ENCODE results near the gene FAN1. TPM values are rescaled to one million over a fixed set of nuclear protein-coding genes. Genes with fewer than 3 reads are reported as not detected.
A peak's percentile ranks its signal among the peaks of the same experiment; 100 is the strongest.

The FAN1 gene
- total RNA-seq = 17.6 and 22.3 TPM in 2 replicates

- FAIRE-seq (no peak), DNase-seq (ENCODE audit: low read depth) (peak; percentile 84)
- Histone ChIP-seq H3K4me3 (ENCODE audit: low read depth, low read length) (peak within 1 kb of the TSS; percentile 52), H3K27me3 (ENCODE audit: control insufficient read depth, insufficient read depth, low read length) (no peaks in the 10 kb centered on the region), H3K36me3 (ENCODE audit: control insufficient read depth, insufficient read depth, low read length) (no peaks in the 10 kb centered on the region)
- TF ChIP-seq CTCF (IDR thresholded peaks at IDR 0.05; ENCODE audit: insufficient read depth, low read length, severe bottlenecking) = no peak
Measured at GRCh38 chr15:30903497-30904187, at the start of gene FAN1. Gene FAN1 (plus strand): TSS chr15:30903915. CDS start chr15:30904664, 749 bp downstream.

GRCh38 chr15:30859091-30859874, 44.4 kb upstream of the FAN1 start:
- DNase-seq (ENCODE audit: low read depth) (peak; percentile 28), FAIRE-seq (no peak)
- TF ChIP-seq CTCF (IDR thresholded peaks at IDR 0.05; ENCODE audit: insufficient read depth, low read length, severe bottlenecking) = peak; percentile 59
- H3K27me3 ChIP-seq (ENCODE audit: control insufficient read depth, insufficient read depth, low read length) = no peaks in the 10 kb centered on the region
- H3K4me3 ChIP-seq (ENCODE audit: low read depth, low read length) = no peak overlapping the region
- no peaks in the 10 kb centered on the region for H3K36me3 ChIP-seq (ENCODE audit: control insufficient read depth, insufficient read depth, low read length)

- no peak for TF ChIP-seq CTCF (IDR thresholded peaks at IDR 0.05; ENCODE audit: insufficient read depth, low read length, severe bottlenecking)
- DNase-seq (ENCODE audit: low read depth) = no peak
- H3K27me3 ChIP-seq (ENCODE audit: control insufficient read depth, insufficient read depth, low read length) = no peaks in the 10 kb centered on the region
- H3K36me3 ChIP-seq (ENCODE audit: control insufficient read depth, insufficient read depth, low read length) = no peaks in the 10 kb centered on the region
- FAIRE-seq = no peak
- H3K4me3 ChIP-seq (ENCODE audit: low read depth, low read length) = no peak overlapping the region
Measured at GRCh38 chr15:30865257-30865656, 38.5 kb upstream of the FAN1 start.

- Histone ChIP-seq H3K4me3 (ENCODE audit: low read depth, low read length) (no peak overlapping the region), H3K27me3 (ENCODE audit: control insufficient read depth, insufficient read depth, low read length) (no peaks in the 10 kb centered on the region), H3K36me3 (ENCODE audit: control insufficient read depth, insufficient read depth, low read length) (no peaks in the 10 kb centered on the region)
- TF ChIP-seq CTCF (IDR thresholded peaks at IDR 0.05; ENCODE audit: insufficient read depth, low read length, severe bottlenecking) = no peak
- FAIRE-seq (peak; percentile 55), DNase-seq (ENCODE audit: low read depth) (peak; percentile 15)
Measured at GRCh38 chr15:30870681-30871080, 33.0 kb upstream of the FAN1 start.

- H3K4me3 ChIP-seq (ENCODE audit: low read depth, low read length) = no peak overlapping the region
- H3K27me3 ChIP-seq (ENCODE audit: control insufficient read depth, insufficient read depth, low read length) = no peaks in the 10 kb centered on the region
- peak; percentile 40 for DNase-seq (ENCODE audit: low read depth)
- no peaks in the 10 kb centered on the region for H3K36me3 ChIP-seq (ENCODE audit: control insufficient read depth, insufficient read depth, low read length)
- TF ChIP-seq CTCF (IDR thresholded peaks at IDR 0.05; ENCODE audit: insufficient read depth, low read length, severe bottlenecking) = no peak
- no peak for FAIRE-seq
Measured at GRCh38 chr15:30872341-30872748, 31.4 kb upstream of the FAN1 start.
